CD4-positive, alpha-beta T cell (primary cell): ENCODE measurements around the gene RPS18. TPM values are rescaled to one million over a fixed set of nuclear protein-coding genes. Genes with fewer than 3 reads are reported as not detected.
A peak's percentile ranks its signal among the peaks of the same experiment; 100 is the strongest.

Experiments
- ATAC-seq: fragments of 200-7000 bp; cut with Tn5 transposase; one replicate; pipeline ENCODE4 v1.10.0; 2022; ENCODE audit warnings: mild to moderate bottlenecking; ENCODE audit not compliant: poor library complexity
- CTCF ChIA-PET: fragments of 350-600 bp; sonication (Branson Sonifier 250); formaldehyde crosslinking; loops from one replicate; lab custom pipeline; 2021; ENCODE audit warnings: antibody characterized with exemption, inconsistent platforms; lab: Charles Lee
- POLR2A ChIA-PET: fragments of 350-600 bp; sonication (Branson Sonifier 250); formaldehyde crosslinking; loops from one replicate; lab custom pipeline; 2021; ENCODE audit warnings: antibody characterized with exemption, inconsistent platforms; lab: Charles Lee
- DNase-seq, 14 experiments: peaks; one replicate each; pipeline ENCODE4 v3.0.0-alpha.2; 2013 to 2020; ENCODE audit warnings: mixed read lengths in 2 of 14
- H3K27ac ChIP-seq, 2 donors: one replicate each; pipeline versions ENCODE4 v1.5.1 to v1.7.0; 2013; ENCODE audit warnings: low read length in 2 of 2, low read depth in 1 of 2, mild to moderate bottlenecking in 1 of 2
- H3K27me3 ChIP-seq, 2 experiments: 1 replicate in 1 of 2; 2 replicates in 1 of 2; pipeline versions ENCODE4 v1.6.1 to v1.7.0; 2013; ENCODE audit warnings: low read length in 2 of 2, control low read depth in 1 of 2, mild to moderate bottlenecking in 1 of 2, moderate library complexity in 1 of 2; ENCODE audit not compliant: insufficient read depth in 2 of 2, control insufficient read depth in 1 of 2
- H3K36me3 ChIP-seq: one replicate; pipeline ENCODE4 v1.6.1; 2013; ENCODE audit warnings: low read length, control low read depth; ENCODE audit not compliant: insufficient read depth
- H3K4me1 ChIP-seq: one replicate; pipeline ENCODE4 v1.6.1; 2013; ENCODE audit warnings: low read length, control low read depth; ENCODE audit not compliant: insufficient read depth
- H3K4me3 ChIP-seq: one replicate; pipeline ENCODE4 v1.5.1; 2013; ENCODE audit warnings: mild to moderate bottlenecking, low read length, moderate library complexity
- H3K9me3 ChIP-seq, 2 experiments: 1 replicate in 1 of 2; 2 replicates in 1 of 2; pipeline versions ENCODE4 v1.6.1 to v1.7.0; 2013; ENCODE audit warnings: low read length in 2 of 2, mild to moderate bottlenecking in 2 of 2, control low read depth in 1 of 2, moderate library complexity in 1 of 2; ENCODE audit not compliant: control insufficient read depth in 1 of 2, insufficient read depth in 1 of 2
- H3K27ac Mint-ChIP-seq: one replicate; pipeline ENCODE4 v1.8.0; 2020; ENCODE audit warnings: mixed read lengths
- H3K27me3 Mint-ChIP-seq: one replicate; pipeline ENCODE4 v1.8.0; 2021; ENCODE audit warnings: mixed read lengths
- H3K36me3 Mint-ChIP-seq: one replicate; pipeline ENCODE4 v1.8.0; 2021; ENCODE audit warnings: low read depth, mixed read lengths
- H3K4me1 Mint-ChIP-seq: one replicate; pipeline ENCODE4 v1.8.0; 2021; ENCODE audit warnings: low read depth, mixed read lengths
- H3K4me3 Mint-ChIP-seq: one replicate; pipeline ENCODE4 v1.8.0; 2020; ENCODE audit warnings: mild to moderate bottlenecking, mixed read lengths
- H3K9me3 Mint-ChIP-seq: one replicate; pipeline ENCODE4 v1.8.0; 2020; ENCODE audit warnings: mixed read lengths
- CTCF ChIP-seq: fragments of 200-600 bp; IDR thresholded peaks from one replicate; pipeline ENCODE4 v1.8.0; 2022; ENCODE audit warnings: antibody characterized with exemption, mild to moderate bottlenecking
- intact Hi-C, 2 experiments: fragments of 100-400 bp; cut with DNase I in 1 of 2; cut with micrococcal nuclease in 1 of 2; formaldehyde crosslinking; loops; one replicate each; pipeline versions ENCODE4 v1.15.1 to v1.9.0; 2023 to 2025; cut with DNase I, micrococcal nuclease
- total RNA-seq, 174 experiments: library from RNA in 2 of 174; stranded (reverse) in 2 of 174; gene quantifications; one replicate each; pipeline ENCODE4 v1.2.3 and lab custom pipeline; 2021 to 2026

The RPS18 gene
- total RNA-seq, 2 experiments from 2014 or later = 5,159 to 5,309 TPM

DNA sequence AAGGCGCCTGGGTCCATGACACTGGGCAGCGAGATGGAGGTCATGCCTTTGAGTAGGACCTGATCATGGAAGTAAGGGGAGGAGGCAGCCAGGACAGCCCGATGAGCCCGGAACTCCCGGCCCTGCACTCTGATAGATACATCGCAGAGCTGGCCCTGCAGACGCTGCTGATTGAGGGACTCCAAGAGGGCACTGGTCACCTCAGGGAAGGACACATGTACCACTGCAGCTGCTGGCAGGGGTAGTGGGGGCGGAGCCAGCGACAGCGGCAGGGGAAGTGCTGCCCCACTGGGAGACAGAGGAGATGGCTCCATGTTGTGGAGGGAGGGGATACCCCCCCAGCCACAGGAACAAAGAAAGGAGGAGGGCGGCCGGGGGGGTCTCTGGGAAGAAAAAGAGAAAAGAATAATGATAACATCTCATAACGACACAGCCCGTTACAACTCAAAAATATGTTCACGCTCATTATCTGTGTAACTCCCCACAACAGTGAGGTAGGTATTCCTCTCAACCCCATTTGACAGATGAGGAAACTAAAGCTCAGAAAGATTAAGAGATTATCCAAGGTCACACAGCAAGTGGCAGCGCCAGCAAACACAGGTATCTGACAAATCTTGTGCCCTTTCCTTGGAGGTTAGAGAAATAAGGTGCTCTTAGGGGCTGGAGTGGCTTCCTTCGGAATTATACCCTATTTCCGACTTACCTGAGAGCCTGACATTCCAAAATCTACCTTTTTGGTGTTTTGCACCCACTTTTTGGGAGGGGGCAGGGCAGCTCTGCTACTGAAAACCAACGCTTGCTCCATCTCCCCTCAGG, 44.9 kb downstream of the RPS18 start:
- Histone ChIP-seq H3K36me3 (peaks cover 44% of the 10 kb centered on the region), H3K27me3 (no peaks in the 10 kb centered on the region), H3K4me1 (peaks cover 80% of the 10 kb centered on the region), H3K9me3 (no peaks in the 10 kb centered on the region), H3K4me3 (peak overlapping the region; percentile 67), H3K27ac (peak overlapping the region; percentile 23 to 46)
- Mint-ChIP-seq H3K4me3 (peak overlapping the region; percentile 85), H3K27ac (peak overlapping the region; percentile 94), H3K9me3 (no peaks in the 10 kb centered on the region), H3K4me1 (peaks cover 95% of the 10 kb centered on the region), H3K27me3 (no peaks in the 10 kb centered on the region), H3K36me3 (peaks cover 83% of the 10 kb centered on the region)
- intact Hi-C loops = loop anchor here in 1 of 2 experiments (1.0 kb wide), 3 partner anchors 18 to 110 kb away; partner anchors contain the start of gene KIFC1
- no peak for ATAC-seq
- DNase-seq = peak in 1 of 14 experiments; percentile 56
- TF ChIP-seq CTCF = no peak
- CTCF ChIA-PET = interaction anchor here (0.9 to 1.6 kb wide), 3 partner anchors 10 to 39 kb away, joined by 3 to 7 read pairs (median 3); no protein-coding TSS in a partner anchor
- POLR2A ChIA-PET = interaction anchor here (0.7 to 3.5 kb wide), 16 partner anchors 16 to 345 kb away, joined by 3 to 155 read pairs (median 12); partner anchors contain the start of genes CUTA, PFDN6, PHF1 and RGL2

DNA sequence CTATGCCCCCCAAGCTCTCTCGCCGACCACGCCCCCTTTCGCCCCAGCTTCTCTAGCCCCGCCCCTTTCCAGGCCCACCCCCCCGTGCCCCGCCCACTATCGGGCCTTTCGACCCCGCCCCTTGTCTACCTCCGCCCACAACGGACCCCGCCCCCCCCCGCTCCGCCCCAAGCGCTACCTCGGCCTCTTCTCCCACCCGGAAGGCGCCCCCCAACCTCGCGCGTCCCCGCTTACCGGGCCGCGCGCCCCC, 45.5 kb downstream of the RPS18 start:
- DNase-seq = no peak
- intact Hi-C loops = loop anchor here in 1 of 2 experiments (1.0 kb wide), 3 partner anchors 18 to 110 kb away; partner anchors contain the start of gene KIFC1
- Histone ChIP-seq H3K4me1 (peaks cover 78% of the 10 kb centered on the region), H3K36me3 (peaks cover 39% of the 10 kb centered on the region), H3K27ac (peak overlapping the region; percentile 23 to 86), H3K9me3 (no peaks in the 10 kb centered on the region), H3K4me3 (peak overlapping the region; percentile 67), H3K27me3 (no peaks in the 10 kb centered on the region)
- ATAC-seq = no peak
- peak overlapping the region; percentile 85 for H3K4me3 Mint-ChIP-seq
- POLR2A ChIA-PET = interaction anchor here (0.7 to 3.5 kb wide), 24 partner anchors 9 to 1665 kb away, joined by 3 to 155 read pairs (median 6); partner anchors contain the start of genes B3GALT4, BAG6, CUTA and PFDN6
- H3K4me1 Mint-ChIP-seq = peaks cover 95% of the 10 kb centered on the region
- no peak for TF ChIP-seq CTCF
- no peaks in the 10 kb centered on the region for H3K27me3 Mint-ChIP-seq
- CTCF ChIA-PET = interaction anchor here (0.6 to 1.6 kb wide), 6 partner anchors 10 to 108 kb away, joined by 3 to 10 read pairs (median 4); partner anchors contain the start of genes PFDN6, RGL2 and WDR46
- peak overlapping the region; percentile 94 for H3K27ac Mint-ChIP-seq
- H3K9me3 Mint-ChIP-seq = no peaks in the 10 kb centered on the region
- peaks cover 83% of the 10 kb centered on the region for H3K36me3 Mint-ChIP-seq

DNA sequence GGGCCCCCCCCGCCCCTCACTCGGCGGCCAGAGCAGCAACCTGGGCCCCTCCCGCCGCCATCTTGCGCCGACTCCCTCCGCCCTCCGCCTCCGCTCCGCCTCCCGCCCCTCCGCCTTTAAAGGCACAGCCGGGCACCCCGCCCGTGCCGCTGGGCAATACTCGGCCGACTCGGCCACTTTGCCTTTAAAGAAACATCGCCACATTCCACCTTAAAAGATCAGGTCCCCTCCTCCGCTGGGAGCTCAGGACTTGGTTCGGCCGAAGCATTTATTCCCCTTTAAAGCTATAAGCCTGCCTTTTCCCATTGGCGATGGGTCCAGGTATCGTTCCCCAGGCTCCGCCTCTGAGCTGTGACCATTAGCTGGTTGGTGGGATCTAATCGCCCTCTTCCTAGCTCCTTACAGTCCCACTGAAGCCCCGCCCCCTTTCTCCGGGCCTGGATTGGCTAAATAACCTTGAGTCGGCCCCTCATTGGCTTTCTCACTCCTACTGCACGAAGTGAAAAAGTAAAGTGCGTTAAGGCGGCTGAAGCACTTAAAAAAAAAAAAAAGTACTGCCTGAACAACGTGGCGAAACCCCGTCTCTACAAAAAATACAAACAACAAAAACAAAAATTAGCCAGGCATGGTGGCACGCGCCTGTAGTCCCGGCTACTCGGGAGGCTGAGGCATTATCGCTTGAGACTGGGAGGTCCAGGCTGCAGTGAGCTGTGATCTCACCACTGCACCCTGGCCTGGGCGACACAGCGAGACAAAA, 46.0 kb downstream of the RPS18 start, which contains the start of gene ZBTB22:
ZBTB22 (minus strand) TSS at position 76 of the 757 bp plus-strand sequence. CDS start 828 bp downstream, outside the sequence.
- Histone ChIP-seq H3K4me3 (peak within 1 kb of the TSS; percentile 67), H3K36me3 (peaks cover 37% of the 10 kb centered on the region), H3K9me3 (no peaks in the 10 kb centered on the region), H3K27ac (peak within 1 kb of the TSS; percentile 81 to 86), H3K4me1 (peaks cover 75% of the 10 kb centered on the region), H3K27me3 (no peaks in the 10 kb centered on the region)
- H3K36me3 Mint-ChIP-seq = peaks cover 83% of the 10 kb centered on the region
- TF ChIP-seq CTCF = no peak
- ATAC-seq (peak; percentile 64), DNase-seq (peak; percentile 90 to 98 (median 95))
- peak within 1 kb of the TSS; percentile 94 for H3K27ac Mint-ChIP-seq
- H3K9me3 Mint-ChIP-seq = no peaks in the 10 kb centered on the region
- H3K4me3 Mint-ChIP-seq = peak within 1 kb of the TSS; percentile 100
- ChIA-PET POLR2A (interaction anchor here (0.6 to 3.5 kb wide), 27 partner anchors 10 to 1666 kb away, joined by 3 to 155 read pairs (median 4); partner anchors contain the start of genes B3GALT4, BAG6, CUTA and PFDN6), CTCF (interaction anchor here (0.6 to 1.9 kb wide), 8 partner anchors 19 to 108 kb away, joined by 3 to 12 read pairs (median 4); partner anchors contain the start of genes KIFC1, PFDN6, RGL2 and RPS18)
- H3K27me3 Mint-ChIP-seq = no peaks in the 10 kb centered on the region
- H3K4me1 Mint-ChIP-seq = peaks cover 95% of the 10 kb centered on the region
- intact Hi-C loops = loop anchor here (1.0 kb wide), 4 partner anchors 19 to 109 kb away; partner anchors contain the start of gene KIFC1 (in 1 of the 2)
